NT2/D1 (cell line): ENCODE results near the gene ZNF385B.

Experiments
- DNase-seq: peaks from one replicate; pipeline ENCODE4 v3.0.0-alpha.2; 2011; ENCODE audit warnings: low read depth, low spot score
- H3K27me3 ChIP-seq: 2 replicates; pipeline ENCODE4 v1.6.0; 2011; ENCODE audit warnings: mild to moderate bottlenecking; ENCODE audit not compliant: insufficient read length, insufficient read depth
- H3K36me3 ChIP-seq: 2 replicates; pipeline ENCODE4 v1.6.1; 2011; ENCODE audit warnings: mild to moderate bottlenecking, low read length, mixed read lengths; ENCODE audit not compliant: insufficient read depth, insufficient read length
- H3K4me1 ChIP-seq: 2 replicates; pipeline ENCODE4 v1.5.1; 2011; ENCODE audit not compliant: insufficient read depth, insufficient read length
- H3K4me3 ChIP-seq: 2 replicates; pipeline ENCODE4 v1.5.1; 2011; ENCODE audit warnings: low read depth; ENCODE audit not compliant: insufficient read length
- H3K9ac ChIP-seq: 2 replicates; pipeline ENCODE4 v1.6.0; 2011; ENCODE audit warnings: low read depth; ENCODE audit not compliant: insufficient read length
- H3K9me3 ChIP-seq: 2 replicates; pipeline ENCODE4 v1.5.1; 2011; ENCODE audit warnings: mild to moderate bottlenecking, low read length; ENCODE audit not compliant: insufficient read depth
- SUZ12 ChIP-seq: IDR thresholded peaks from 2 replicates; pipeline ENCODE4 v1.6.1; 2011; ENCODE audit not compliant: insufficient read length, insufficient read depth; ENCODE audit errors: extremely low read depth
- YY1 ChIP-seq: IDR thresholded peaks from 2 replicates; pipeline ENCODE4 v1.6.1; 2011; ENCODE audit not compliant: insufficient read length, insufficient read depth
- ZNF274 ChIP-seq: IDR thresholded peaks from 2 replicates; pipeline ENCODE4 v1.6.1; 2011; ENCODE audit warnings: mild to moderate bottlenecking, low read depth, low read length

Gene ZNF385B

DNA sequence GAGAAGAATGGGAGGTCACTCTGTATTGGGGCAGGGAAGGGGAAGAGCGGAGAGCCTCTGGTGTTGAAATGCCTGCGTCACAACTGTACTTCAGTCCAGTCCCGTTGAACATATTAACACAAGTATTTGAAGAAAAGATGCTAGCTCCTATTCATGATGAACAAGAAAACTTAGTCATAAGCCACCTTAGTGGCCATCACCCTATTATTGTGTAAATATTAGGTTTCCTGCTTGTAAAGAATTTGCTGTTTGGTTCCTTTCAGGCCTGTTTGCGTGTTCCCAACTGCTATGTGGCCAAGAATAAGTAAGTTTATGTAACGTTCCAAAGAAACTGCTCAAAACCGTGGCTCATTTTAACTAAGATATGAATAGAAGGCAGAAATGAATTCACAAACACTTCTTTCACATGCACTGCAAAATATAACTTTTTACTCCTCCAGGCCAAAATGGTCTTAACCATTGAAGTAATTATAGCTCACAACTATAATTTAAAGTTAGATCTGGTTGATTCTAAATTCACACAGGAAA is 204.3 kb downstream of the ZNF385B start:
- no peak overlapping the region for H3K4me3 ChIP-seq
- TF ChIP-seq SUZ12 (no peak), YY1 (no peak)
- no peaks in the 10 kb centered on the region for H3K9me3 ChIP-seq
- no peak overlapping the region for H3K9ac ChIP-seq
- no peaks in the 10 kb centered on the region for H3K36me3 ChIP-seq
- no peaks in the 10 kb centered on the region for H3K4me1 ChIP-seq
- no peaks in the 10 kb centered on the region for H3K27me3 ChIP-seq
- DNase-seq: no peak

DNA sequence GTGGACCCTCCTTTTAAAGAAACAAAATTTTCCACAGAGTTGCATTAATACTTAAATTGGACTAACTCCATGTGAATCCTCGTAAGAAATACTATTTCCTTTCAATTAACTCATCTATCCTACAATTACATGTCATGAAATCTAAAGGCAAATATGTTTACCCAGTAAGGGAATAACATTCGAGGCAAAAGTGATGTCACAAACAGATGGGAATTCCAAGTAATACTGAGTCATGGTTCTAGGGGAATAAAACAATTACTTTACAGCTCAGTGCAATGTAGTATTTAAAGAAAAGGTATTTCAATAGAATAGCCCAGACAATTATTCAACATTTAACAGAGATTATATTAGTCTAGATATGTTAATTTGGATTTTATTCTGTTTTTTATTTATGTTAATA is 205.8 kb downstream of the ZNF385B start:
- no peaks in the 10 kb centered on the region for H3K27me3 ChIP-seq
- no peak overlapping the region for H3K9ac ChIP-seq
- no peak overlapping the region for H3K4me3 ChIP-seq
- H3K9me3 ChIP-seq: no peaks in the 10 kb centered on the region
- no peak for DNase-seq
- no peak for TF ChIP-seq YY1
- no peak for TF ChIP-seq SUZ12
- no peak for TF ChIP-seq ZNF274
- no peaks in the 10 kb centered on the region for H3K36me3 ChIP-seq
- no peaks in the 10 kb centered on the region for H3K4me1 ChIP-seq

- Histone ChIP-seq H3K4me3 (no peak overlapping the region), H3K27me3 (no peaks in the 10 kb centered on the region), H3K36me3 (no peaks in the 10 kb centered on the region), H3K9ac (no peak overlapping the region), H3K9me3 (no peaks in the 10 kb centered on the region), H3K4me1 (no peaks in the 10 kb centered on the region)
- TF ChIP-seq SUZ12 (no peak), ZNF274 (no peak), YY1 (no peak)
- no peak for DNase-seq
These were observed 206.6 kb downstream of the ZNF385B start for GRCh38 chr2:179654806-179655205.

GRCh38 chr2:179652296-179652695 is 209.1 kb downstream of the ZNF385B start:
- Histone ChIP-seq H3K36me3 (no peaks in the 10 kb centered on the region), H3K9ac (no peak overlapping the region), H3K9me3 (no peaks in the 10 kb centered on the region), H3K4me1 (no peaks in the 10 kb centered on the region), H3K27me3 (no peaks in the 10 kb centered on the region), H3K4me3 (no peak overlapping the region)
- no peak for DNase-seq
- TF ChIP-seq ZNF274 (no peak), SUZ12 (no peak), YY1 (no peak)

DNA sequence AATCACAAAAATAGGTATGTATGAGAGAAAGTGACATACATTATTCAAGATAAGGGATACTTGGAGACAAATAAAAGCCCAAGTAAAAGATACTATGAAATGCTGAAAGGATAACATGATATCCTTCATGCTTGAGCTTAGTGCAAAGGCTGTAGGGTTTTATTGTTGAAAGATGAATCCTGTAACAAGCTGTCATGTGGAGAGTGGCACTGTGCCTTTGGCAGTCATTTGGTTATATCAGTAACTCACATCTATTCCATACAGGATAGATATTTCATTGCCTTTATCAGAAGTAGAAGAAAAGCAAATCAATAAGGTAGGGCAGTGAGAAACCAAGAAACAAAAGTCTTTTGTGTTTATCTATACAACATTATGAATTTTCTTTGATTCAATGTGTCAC is 211.0 kb downstream of the ZNF385B start:
- no peaks in the 10 kb centered on the region for H3K36me3 ChIP-seq
- no peaks in the 10 kb centered on the region for H3K9me3 ChIP-seq
- H3K4me3 ChIP-seq: no peak overlapping the region
- no peak overlapping the region for H3K9ac ChIP-seq
- no peaks in the 10 kb centered on the region for H3K4me1 ChIP-seq
- H3K27me3 ChIP-seq: no peaks in the 10 kb centered on the region
- TF ChIP-seq ZNF274 (no peak), YY1 (no peak), SUZ12 (no peak)
- DNase-seq: no peak

DNA sequence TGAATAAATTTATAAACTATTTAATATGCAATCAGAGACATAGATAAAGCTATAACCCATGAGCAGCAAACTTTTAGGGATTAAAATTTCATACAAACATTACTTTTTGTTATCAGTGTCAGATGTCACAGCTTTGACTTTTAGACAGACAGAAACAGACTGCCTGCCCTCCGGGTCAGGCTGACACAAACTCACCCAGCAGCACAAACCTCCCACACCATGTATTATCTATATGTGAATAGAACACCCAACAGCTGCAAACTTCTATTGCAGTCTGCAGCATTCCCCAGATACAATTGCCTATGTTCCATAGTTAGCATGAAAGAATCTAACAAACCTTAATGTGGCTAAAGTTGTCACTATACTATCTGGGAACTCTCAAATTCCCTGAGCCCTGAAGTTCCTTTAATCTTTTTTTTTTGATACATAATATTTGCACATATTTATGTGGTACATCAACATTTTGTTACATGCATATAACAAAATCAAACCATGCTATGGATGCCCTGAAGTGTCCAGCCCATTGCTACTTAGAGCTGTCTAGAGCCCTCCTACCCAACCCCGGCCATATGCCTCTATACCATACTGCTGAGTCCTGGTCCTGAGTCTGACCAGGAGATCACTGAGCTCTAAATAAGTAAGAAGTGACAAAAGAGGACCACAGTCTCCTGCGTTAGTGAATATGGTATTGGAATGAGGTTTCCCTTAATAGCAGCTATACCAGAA is 214.4 kb downstream of the ZNF385B start:
- TF ChIP-seq YY1 (no peak), SUZ12 (no peak), ZNF274 (no peak)
- H3K27me3 ChIP-seq: no peaks in the 10 kb centered on the region
- no peak overlapping the region for H3K9ac ChIP-seq
- H3K4me1 ChIP-seq: no peaks in the 10 kb centered on the region
- DNase-seq: no peak
- H3K9me3 ChIP-seq: no peaks in the 10 kb centered on the region
- no peaks in the 10 kb centered on the region for H3K36me3 ChIP-seq
- no peak overlapping the region for H3K4me3 ChIP-seq

- H3K4me3 ChIP-seq: no peak overlapping the region
- H3K36me3 ChIP-seq: no peaks in the 10 kb centered on the region
- TF ChIP-seq YY1 (no peak), SUZ12 (no peak)
- H3K9ac ChIP-seq: no peak overlapping the region
- H3K27me3 ChIP-seq: no peaks in the 10 kb centered on the region
- no peak for DNase-seq
- H3K4me1 ChIP-seq: no peaks in the 10 kb centered on the region
- H3K9me3 ChIP-seq: no peaks in the 10 kb centered on the region
These were observed 215.1 kb downstream of the ZNF385B start for GRCh38 chr2:179646173-179646769.

- H3K9me3 ChIP-seq: no peaks in the 10 kb centered on the region
- H3K36me3 ChIP-seq: no peaks in the 10 kb centered on the region
- H3K27me3 ChIP-seq: no peaks in the 10 kb centered on the region
- H3K4me3 ChIP-seq: no peak overlapping the region
- no peak overlapping the region for H3K9ac ChIP-seq
- no peak for DNase-seq
- no peaks in the 10 kb centered on the region for H3K4me1 ChIP-seq
- TF ChIP-seq ZNF274: no peak
- no peak for TF ChIP-seq YY1
- no peak for TF ChIP-seq SUZ12
These were observed 216.4 kb downstream of the ZNF385B start for GRCh38 chr2:179645047-179645446.
